Astrocyte (in vitro differentiated cells and primary cell): ENCODE data around the gene CCNI2. TPM values are rescaled to one million over a fixed set of nuclear protein-coding genes. Genes with fewer than 3 reads are reported as not detected.

Source experiments
- total RNA-seq: library from RNA; stranded (reverse); gene quantifications from 2 replicates; pipeline ENCODE4 v1.2.1, GENCODE V29; 2021

CCNI2 gene
- total RNA-seq, 1 donor from 2014 or later, result 0.16 TPM

Other genes with a start within 250 kb of the CCNI2 start
- gene IL5, start 203.9 kb upstream of the CCNI2 start, total RNA-seq, result not detected in 2 replicates
- gene RAD50, start 190.4 kb upstream of the CCNI2 start, total RNA-seq, result 26.1 and 26.8 TPM in 2 replicates
- gene IL13, start 89.3 kb upstream of the CCNI2 start, total RNA-seq, result not detected in 2 replicates
- gene IL4, start 73.4 kb upstream of the CCNI2 start, total RNA-seq, result not detected in 2 replicates
- gene KIF3A, start 9.9 kb upstream of the CCNI2 start, total RNA-seq, result 25.4 and 25.6 TPM in 2 replicates
- gene SEPTIN8, start 29.8 kb downstream of the CCNI2 start, total RNA-seq, result 97.5 and 106 TPM in 2 replicates
- gene SOWAHA, start 65.9 kb downstream of the CCNI2 start, total RNA-seq, result 0.10 and 0.20 TPM in 2 replicates
- 5.0 TPM in 2 replicates for gene SHROOM1, start 83.2 kb downstream of the CCNI2 start, total RNA-seq
- 0.34 and 0.46 TPM in 2 replicates for gene GDF9, start 119.0 kb downstream of the CCNI2 start, total RNA-seq
- gene UQCRQ, start 119.2 kb downstream of the CCNI2 start, total RNA-seq, result 382 and 409 TPM in 2 replicates
- gene LEAP2, start 126.2 kb downstream of the CCNI2 start, total RNA-seq, result 0.27 and 0.31 TPM in 2 replicates
- gene AFF4, start 216.2 kb downstream of the CCNI2 start, total RNA-seq, result 154 and 163 TPM in 2 replicates